Measurements from ENCODE around the gene DNPH1.
A peak's percentile ranks its signal among the peaks of the same experiment; 100 is the strongest.

The DNPH1 gene

GRCh38 chr6:43228951-43229802 lies at the start of gene DNPH1 (continued):
- TF ChIP-seq ZBTB44 (tag by site-specific recombination; IDR thresholded peaks at IDR 0.05) = 0 out of 2 replicates have a peak, but pooled peaks have one; percentile 67
- peak; percentile 66; the same call in 1 of the 2 replicates for TF ChIP-seq KLF10 (tag by site-specific recombination; IDR thresholded peaks at IDR 0.05)
- no peak for TF ChIP-seq ELK4 (IDR thresholded peaks at IDR 0.05; ENCODE audit: borderline replicate concordance, low read depth, low read length)
- TF ChIP-seq ZNF341 (tag by site-specific recombination; IDR thresholded peaks at IDR 0.05; ENCODE audit: low read depth) = no peak
- TF ChIP-seq ZNF501 (tag by site-specific recombination; IDR thresholded peaks at IDR 0.05) = peak; percentile 38; the same call in 1 of the 2 replicates
- no peak for TF ChIP-seq ZBTB49 (tag by site-specific recombination; IDR thresholded peaks at IDR 0.05; ENCODE audit: low read depth)
- TF ChIP-seq ZNF596 (tag by site-specific recombination; IDR thresholded peaks at IDR 0.05) = peak; percentile 51
- TF ChIP-seq PATZ1 (tag by site-specific recombination; IDR thresholded peaks at IDR 0.05) = no peak; the same call in 1 of the 2 replicates
- TF ChIP-seq RBAK (tag by site-specific recombination; IDR thresholded peaks at IDR 0.05) = no peak
- peak; percentile 37; the same call in 1 of the 2 replicates for TF ChIP-seq WT1 (tag by site-specific recombination; IDR thresholded peaks at IDR 0.05)
- TF ChIP-seq ZFP69B (tag by site-specific recombination; IDR thresholded peaks at IDR 0.05) = no peak
- no peak for TF ChIP-seq OSR2 (tag by site-specific recombination; IDR thresholded peaks at IDR 0.05)
- no peak; the same call in 1 of the 2 replicates for TF ChIP-seq ZNF513 (tag by site-specific recombination; IDR thresholded peaks at IDR 0.05)
- TF ChIP-seq ZNF660 (tag by site-specific recombination; IDR thresholded peaks at IDR 0.05) = peak; percentile 96
- TF ChIP-seq ZNF112 (tag by site-specific recombination; IDR thresholded peaks at IDR 0.05) = no peak
- TF ChIP-seq ZEB2 (tag by site-specific recombination; IDR thresholded peaks at IDR 0.05) = peak; percentile 66
- no peak for TF ChIP-seq ZNF16 (tag by site-specific recombination; IDR thresholded peaks at IDR 0.05; ENCODE audit: low read depth)
- TF ChIP-seq ZNF174 (tag by site-specific recombination; IDR thresholded peaks at IDR 0.05) = no peak
- peak; percentile 56 for TF ChIP-seq PRDM10 (tag by site-specific recombination; IDR thresholded peaks at IDR 0.05)
- peak; percentile 37; the same call in 1 of the 2 replicates for TF ChIP-seq HIC1 (tag by site-specific recombination; IDR thresholded peaks at IDR 0.05)
- TF ChIP-seq ZNF140 (tag by site-specific recombination; IDR thresholded peaks at IDR 0.05) = no peak
- TF ChIP-seq KLF9 (tag by site-specific recombination; IDR thresholded peaks at IDR 0.05; ENCODE audit: low read depth) = peak; percentile 38
- peak; percentile 92 for TF ChIP-seq IKZF3 (tag by site-specific recombination; IDR thresholded peaks at IDR 0.05)
- no peak for TF ChIP-seq ZNF37A (tag by site-specific recombination; IDR thresholded peaks at IDR 0.05)

Measured in HEK293 (cell line).